Tibial artery (tissue), 4 donors: ENCODE measurements around the gene YPEL5.

Source experiments
- DNase-seq, 2 donors: peaks; one replicate each; pipeline ENCODE4 v3.0.0-alpha.2; 2019
- H3K27ac ChIP-seq, 2 donors: fragments of 200-600 bp; sonication (generic) in 1 of 2; 1 replicate in 1 of 2; 2 replicates in 1 of 2; pipeline ENCODE4 v1.5.1; 2018 to 2019; ENCODE audit warnings: mild to moderate bottlenecking in 1 of 2
- H3K27me3 ChIP-seq, 2 donors: fragments of 200-600 bp; sonication (generic) in 1 of 2; one replicate each; pipeline versions ENCODE4 v1.5.1 to v1.6.0; 2016 to 2019
- H3K36me3 ChIP-seq, 3 donors: fragments of 200-600 bp; sonication (generic) in 2 of 3; one replicate each; pipeline ENCODE4 v1.5.1; 2016 to 2019; ENCODE audit warnings: mild to moderate bottlenecking in 2 of 3
- H3K4me1 ChIP-seq, 4 donors: fragments of 200-600 bp; sonication (generic) in 2 of 4; 1 replicate in 3 of 4; 2 replicates in 1 of 4; pipeline ENCODE4 v1.5.1; 2016 to 2019
- H3K4me3 ChIP-seq, 2 donors: fragments of 200-600 bp; sonication (generic) in 1 of 2; 1 replicate in 1 of 2; 2 replicates in 1 of 2; pipeline ENCODE4 v1.5.1; 2018 to 2019; ENCODE audit warnings: mild to moderate bottlenecking in 2 of 2
- H3K9me3 ChIP-seq, 3 donors: fragments of 200-600 bp; sonication (generic) in 1 of 3; one replicate each; pipeline ENCODE4 v1.5.1; 2016 to 2019
- intact Hi-C: fragments of 100-400 bp; cut with DNase I; formaldehyde crosslinking; loops from one replicate; pipeline ENCODE4 v1.15.0; 2023; ENCODE audit warnings: low total_unique reads
- TF ChIP-seq, protein P1 (sequence below), 2 experiments: fragments of 200-600 bp in 1 of 2; fragments of 450-650 bp in 1 of 2; IDR thresholded peaks; one replicate each; pipeline ENCODE4 v1.5.1; 2017 to 2019; ENCODE audit warnings: antibody characterized with exemption in 2 of 2, mild to moderate bottlenecking in 1 of 2, moderate library complexity in 1 of 2

Gene YPEL5

GRCh38 chr2:30152385-30152784 is 5.6 kb downstream of the YPEL5 start:
- DNase-seq = no peak
- peaks cover 10 to 27% (median 20%) of the 10 kb centered on the region in 3 donors for H3K36me3 ChIP-seq
- no peak overlapping the region for H3K4me3 ChIP-seq
- no peaks in the 10 kb centered on the region for H3K9me3 ChIP-seq
- peaks cover 0 to 85% (median 51%) of the 10 kb centered on the region in 4 donors for H3K4me1 ChIP-seq
- H3K27ac ChIP-seq = no peak overlapping the region
- intact Hi-C loops = no loop called here
- no peaks in the 10 kb centered on the region for H3K27me3 ChIP-seq
- TF ChIP-seq, protein P1, sequence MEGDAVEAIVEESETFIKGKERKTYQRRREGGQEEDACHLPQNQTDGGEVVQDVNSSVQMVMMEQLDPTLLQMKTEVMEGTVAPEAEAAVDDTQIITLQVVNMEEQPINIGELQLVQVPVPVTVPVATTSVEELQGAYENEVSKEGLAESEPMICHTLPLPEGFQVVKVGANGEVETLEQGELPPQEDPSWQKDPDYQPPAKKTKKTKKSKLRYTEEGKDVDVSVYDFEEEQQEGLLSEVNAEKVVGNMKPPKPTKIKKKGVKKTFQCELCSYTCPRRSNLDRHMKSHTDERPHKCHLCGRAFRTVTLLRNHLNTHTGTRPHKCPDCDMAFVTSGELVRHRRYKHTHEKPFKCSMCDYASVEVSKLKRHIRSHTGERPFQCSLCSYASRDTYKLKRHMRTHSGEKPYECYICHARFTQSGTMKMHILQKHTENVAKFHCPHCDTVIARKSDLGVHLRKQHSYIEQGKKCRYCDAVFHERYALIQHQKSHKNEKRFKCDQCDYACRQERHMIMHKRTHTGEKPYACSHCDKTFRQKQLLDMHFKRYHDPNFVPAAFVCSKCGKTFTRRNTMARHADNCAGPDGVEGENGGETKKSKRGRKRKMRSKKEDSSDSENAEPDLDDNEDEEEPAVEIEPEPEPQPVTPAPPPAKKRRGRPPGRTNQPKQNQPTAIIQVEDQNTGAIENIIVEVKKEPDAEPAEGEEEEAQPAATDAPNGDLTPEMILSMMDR (IDR thresholded peaks at IDR 0.05) = no peak

DNA sequence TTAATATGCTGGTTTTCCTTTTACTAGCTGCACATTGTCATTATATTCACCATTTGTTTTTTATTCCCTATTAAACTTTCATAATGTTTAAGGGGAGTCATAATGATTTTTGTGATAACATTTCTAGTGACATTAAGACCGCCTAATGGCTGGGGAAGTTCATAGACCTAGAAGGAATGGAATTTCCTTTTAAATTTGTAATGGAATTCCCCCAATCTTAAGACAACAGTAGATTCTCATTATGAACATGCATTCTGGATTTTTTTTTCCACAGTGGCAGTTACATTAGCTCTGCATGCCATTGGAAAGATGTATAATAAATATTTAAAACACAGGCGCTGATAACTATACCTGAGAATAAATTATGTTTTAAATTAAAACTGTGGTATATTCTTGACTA is 8.4 kb downstream of the YPEL5 start:
- H3K4me3 ChIP-seq = no peak overlapping the region
- H3K27ac ChIP-seq = no peak overlapping the region
- no peak for DNase-seq
- H3K4me1 ChIP-seq = peaks cover 0 to 72% (median 34%) of the 10 kb centered on the region in 4 donors
- H3K9me3 ChIP-seq = no peaks in the 10 kb centered on the region
- TF ChIP-seq, protein P1 (IDR thresholded peaks at IDR 0.05) = no peak
- H3K36me3 ChIP-seq = peaks cover 38 to 51% (median 39%) of the 10 kb centered on the region in 3 donors
- no peaks in the 10 kb centered on the region for H3K27me3 ChIP-seq
- intact Hi-C loops = no loop called here

- intact Hi-C loops = no loop called here
- peaks cover 44 to 59% (median 47%) of the 10 kb centered on the region in 3 donors for H3K36me3 ChIP-seq
- H3K27me3 ChIP-seq = no peaks in the 10 kb centered on the region
- peaks cover 0 to 64% (median 26%) of the 10 kb centered on the region in 4 donors for H3K4me1 ChIP-seq
- H3K9me3 ChIP-seq = no peaks in the 10 kb centered on the region
- TF ChIP-seq, protein P1 (IDR thresholded peaks at IDR 0.05) = no peak
- H3K27ac ChIP-seq = no peak overlapping the region
- DNase-seq = no peak
- H3K4me3 ChIP-seq = no peak overlapping the region
These were observed 9.3 kb downstream of the YPEL5 start for GRCh38 chr2:30155889-30156658.

- Histone ChIP-seq H3K27me3 (no peaks in the 10 kb centered on the region), H3K4me1 (peaks cover 0 to 50% (median 21%) of the 10 kb centered on the region in 4 donors), H3K27ac (no peak overlapping the region), H3K36me3 (peaks cover 44 to 64% (median 54%) of the 10 kb centered on the region in 3 donors), H3K9me3 (no peaks in the 10 kb centered on the region), H3K4me3 (no peak overlapping the region)
- intact Hi-C loops = no loop called here
- no peak for DNase-seq
- TF ChIP-seq, protein P1 (IDR thresholded peaks at IDR 0.05) = no peak
These were observed 10.8 kb downstream of the YPEL5 start for GRCh38 chr2:30157616-30158015.

GRCh38 chr2:30159766-30160165 is 13.0 kb downstream of the YPEL5 start:
- H3K36me3 ChIP-seq = peaks cover 44 to 70% (median 54%) of the 10 kb centered on the region in 3 donors
- no peak overlapping the region for H3K4me3 ChIP-seq
- no peak overlapping the region for H3K27ac ChIP-seq
- TF ChIP-seq, protein P1 (IDR thresholded peaks at IDR 0.05) = no peak
- DNase-seq = no peak
- intact Hi-C loops = no loop called here
- peaks cover 0 to 30% (median 16%) of the 10 kb centered on the region in 4 donors for H3K4me1 ChIP-seq
- H3K9me3 ChIP-seq = no peaks in the 10 kb centered on the region
- H3K27me3 ChIP-seq = no peaks in the 10 kb centered on the region
